GM23338 (cell line): ENCODE measurements around the gene PSMC4. TPM values are rescaled to one million over a fixed set of nuclear protein-coding genes. Genes with fewer than 3 reads are reported as not detected.

ENCODE experiments used
- ATAC-seq: fragments of 200-7000 bp; cut with Tn5 transposase; 3 replicates; pipeline ENCODE4 v1.9.1; 2020
- DNase-seq: peaks from one replicate; pipeline ENCODE4 v3.0.0-alpha.2; 2015; ENCODE audit warnings: low spot score
- H2AFZ ChIP-seq: fragments of 200-600 bp; sonication (generic); 2 replicates; pipeline ENCODE4 v1.8.0; 2016; ENCODE audit warnings: antibody characterized with exemption, mild to moderate bottlenecking, moderate library complexity
- H3F3A ChIP-seq: fragments of 200-600 bp; sonication (generic); replicated peaks from 2 replicates; pipeline ENCODE4 v1.8.0; 2017; ENCODE audit warnings: antibody characterized with exemption, mixed run types, low read depth
- H3K27ac ChIP-seq: fragments of 200-600 bp; sonication (generic); 2 replicates; pipeline ENCODE4 v1.6.1; 2016; ENCODE audit warnings: low read depth
- H3K27me3 ChIP-seq: fragments of 200-600 bp; sonication (generic); 2 replicates; pipeline ENCODE4 v1.8.0; 2016; ENCODE audit warnings: mild to moderate bottlenecking, mixed run types, moderate library complexity; ENCODE audit not compliant: insufficient read depth
- H3K36me3 ChIP-seq: fragments of 200-600 bp; sonication (generic); 2 replicates; pipeline ENCODE4 v1.8.0; 2016; ENCODE audit warnings: mild to moderate bottlenecking; ENCODE audit not compliant: insufficient read depth
- H3K4me1 ChIP-seq: fragments of 200-600 bp; sonication (generic); 2 replicates; pipeline ENCODE4 v1.8.0; 2016; ENCODE audit warnings: mild to moderate bottlenecking, moderate library complexity; ENCODE audit not compliant: insufficient read depth
- H3K4me2 ChIP-seq: fragments of 200-600 bp; sonication (generic); 2 replicates; pipeline ENCODE4 v1.7.1; 2017; ENCODE audit warnings: mixed run types
- H3K4me3 ChIP-seq: fragments of 200-600 bp; sonication (generic); 2 replicates; pipeline ENCODE4 v1.6.1; 2016; ENCODE audit warnings: mixed run types
- H3K79me2 ChIP-seq: fragments of 200-600 bp; sonication (generic); replicated peaks from 2 replicates; pipeline ENCODE4 v1.8.0; 2017; ENCODE audit warnings: mild to moderate bottlenecking; ENCODE audit not compliant: insufficient read depth
- H3K9me2 ChIP-seq: fragments of 200-600 bp; sonication (generic); 2 replicates; pipeline ENCODE4 v1.8.0; 2017; ENCODE audit not compliant: insufficient read depth
- H4K20me1 ChIP-seq: fragments of 200-600 bp; sonication (generic); replicated peaks from 2 replicates; pipeline ENCODE4 v1.8.0; 2017; ENCODE audit warnings: mild to moderate bottlenecking; ENCODE audit not compliant: insufficient read depth
- H3K27ac Mint-ChIP-seq: 2 replicates; pipeline ENCODE4 v1.8.0; 2020; ENCODE audit warnings: inconsistent platforms, mild to moderate bottlenecking, moderate library complexity, mixed read lengths
- H3K27me3 Mint-ChIP-seq: 3 replicates; pipeline ENCODE4 v1.8.0; 2022; ENCODE audit warnings: low read depth, mild to moderate bottlenecking, moderate library complexity, mixed read lengths, inconsistent platforms; ENCODE audit not compliant: insufficient read depth, poor library complexity
- H3K36me3 Mint-ChIP-seq: 3 replicates; pipeline ENCODE4 v1.8.0; 2021; ENCODE audit warnings: low read depth, mild to moderate bottlenecking, inconsistent platforms, moderate library complexity, mixed read lengths
- H3K4me1 Mint-ChIP-seq: 3 replicates; pipeline ENCODE4 v1.8.0; 2020; ENCODE audit warnings: mild to moderate bottlenecking, inconsistent platforms, mixed read lengths
- H3K4me3 Mint-ChIP-seq: 3 replicates; pipeline ENCODE4 v1.8.0; 2021; ENCODE audit warnings: moderate library complexity, mild to moderate bottlenecking, inconsistent platforms, mixed read lengths
- H3K9me3 Mint-ChIP-seq: 3 replicates; pipeline ENCODE4 v1.8.0; 2020; ENCODE audit warnings: moderate library complexity, mild to moderate bottlenecking, inconsistent platforms, mixed read lengths
- CREB1 ChIP-seq: fragments of 250-450 bp; sonication (Bioruptor Pico); IDR thresholded peaks from 2 replicates; pipeline ENCODE4 v1.5.0; 2020; ENCODE audit warnings: low read depth, mild to moderate bottlenecking, moderate library complexity
- EZH2 ChIP-seq: fragments of 200-600 bp; sonication (generic); IDR thresholded peaks from one replicate; pipeline ENCODE4 v1.8.0; 2017; ENCODE audit warnings: antibody characterized with exemption, mild to moderate bottlenecking, low read depth; ENCODE audit not compliant: unreplicated experiment
- EZH2phosphoT487 ChIP-seq: fragments of 200-600 bp; sonication (generic); IDR thresholded peaks from one replicate; pipeline ENCODE4 v1.8.1; 2018; ENCODE audit warnings: antibody characterized with exemption; ENCODE audit not compliant: unreplicated experiment
- NANOG ChIP-seq: IDR thresholded peaks from 2 replicates; pipeline ENCODE4 v1.6.1; 2016; ENCODE audit warnings: antibody characterized with exemption, borderline replicate concordance
- STAT1 ChIP-seq: IDR thresholded peaks from one replicate; pipeline ENCODE4 v1.6.1; 2016; ENCODE audit warnings: antibody characterized with exemption; ENCODE audit not compliant: unreplicated experiment
- polyA plus RNA-seq: library from polyadenylated mRNA; unstranded; fragments of >200 nt; fragmentation: Nextera tagmentation; extraction: Ambion mirVana; gene quantifications from 2 replicates; pipeline ENCODE4 v1.2.1, GENCODE V29; 2016
- total RNA-seq: library from RNA; depleted of rRNA; stranded (reverse); fragments of >200 nt; shearing (Covaris generic); gene quantifications from 2 replicates; pipeline ENCODE4 v1.2.3, GENCODE V29; 2014
- TF ChIP-seq, protein P1 (sequence below), 2 experiments: fragments of 200-600 bp in 1 of 2; sonication (generic) in 1 of 2; conservative IDR thresholded peaks; 2 replicates each; pipeline versions ENCODE4 v1.5.1 to v1.6.1; 2016 to 2017; ENCODE audit warnings: antibody characterized with exemption in 2 of 2, low read depth in 2 of 2, mild to moderate bottlenecking in 2 of 2, moderate library complexity in 1 of 2
- TF ChIP-seq, protein P2 (sequence below): IDR thresholded peaks from 2 replicates; pipeline ENCODE4 v1.6.1; 2016; ENCODE audit warnings: antibody characterized with exemption

PSMC4 gene
- total and polyA plus RNA-seq, 2 experiments from 2014 or later: 135 to 147 TPM

DNA sequence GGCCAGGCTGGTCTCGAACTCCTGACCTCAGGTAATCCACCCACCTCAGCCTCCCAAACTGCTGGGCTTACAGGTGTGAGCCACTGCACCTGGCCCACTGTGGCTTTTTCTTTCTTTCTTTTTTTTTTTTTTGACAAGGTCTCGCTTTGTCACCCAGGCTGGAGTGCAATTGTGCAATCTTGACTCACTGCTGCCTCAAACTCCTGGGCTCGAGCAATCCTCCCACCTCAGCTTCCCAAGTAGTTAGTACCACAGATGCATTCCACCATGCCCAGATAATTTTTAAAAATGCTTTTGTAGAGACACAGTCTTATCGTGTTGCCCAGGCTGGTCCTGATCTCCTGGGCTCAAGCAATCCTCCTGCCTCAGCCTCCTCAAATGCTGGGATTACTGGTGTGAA, 24.4 kb upstream of the PSMC4 start:
- TF ChIP-seq NANOG: no peak
- no peak for TF ChIP-seq EZH2phosphoT487
- no peak for TF ChIP-seq CREB1 (CRISPR knock-in tag)
- no peak for TF ChIP-seq STAT1
- TF ChIP-seq, protein P1, sequence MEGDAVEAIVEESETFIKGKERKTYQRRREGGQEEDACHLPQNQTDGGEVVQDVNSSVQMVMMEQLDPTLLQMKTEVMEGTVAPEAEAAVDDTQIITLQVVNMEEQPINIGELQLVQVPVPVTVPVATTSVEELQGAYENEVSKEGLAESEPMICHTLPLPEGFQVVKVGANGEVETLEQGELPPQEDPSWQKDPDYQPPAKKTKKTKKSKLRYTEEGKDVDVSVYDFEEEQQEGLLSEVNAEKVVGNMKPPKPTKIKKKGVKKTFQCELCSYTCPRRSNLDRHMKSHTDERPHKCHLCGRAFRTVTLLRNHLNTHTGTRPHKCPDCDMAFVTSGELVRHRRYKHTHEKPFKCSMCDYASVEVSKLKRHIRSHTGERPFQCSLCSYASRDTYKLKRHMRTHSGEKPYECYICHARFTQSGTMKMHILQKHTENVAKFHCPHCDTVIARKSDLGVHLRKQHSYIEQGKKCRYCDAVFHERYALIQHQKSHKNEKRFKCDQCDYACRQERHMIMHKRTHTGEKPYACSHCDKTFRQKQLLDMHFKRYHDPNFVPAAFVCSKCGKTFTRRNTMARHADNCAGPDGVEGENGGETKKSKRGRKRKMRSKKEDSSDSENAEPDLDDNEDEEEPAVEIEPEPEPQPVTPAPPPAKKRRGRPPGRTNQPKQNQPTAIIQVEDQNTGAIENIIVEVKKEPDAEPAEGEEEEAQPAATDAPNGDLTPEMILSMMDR (conservative IDR thresholded peaks at IDR 0.05; ENCODE audit: low read depth in 2 of 2): no peak
- TF ChIP-seq EZH2: no peak

DNA sequence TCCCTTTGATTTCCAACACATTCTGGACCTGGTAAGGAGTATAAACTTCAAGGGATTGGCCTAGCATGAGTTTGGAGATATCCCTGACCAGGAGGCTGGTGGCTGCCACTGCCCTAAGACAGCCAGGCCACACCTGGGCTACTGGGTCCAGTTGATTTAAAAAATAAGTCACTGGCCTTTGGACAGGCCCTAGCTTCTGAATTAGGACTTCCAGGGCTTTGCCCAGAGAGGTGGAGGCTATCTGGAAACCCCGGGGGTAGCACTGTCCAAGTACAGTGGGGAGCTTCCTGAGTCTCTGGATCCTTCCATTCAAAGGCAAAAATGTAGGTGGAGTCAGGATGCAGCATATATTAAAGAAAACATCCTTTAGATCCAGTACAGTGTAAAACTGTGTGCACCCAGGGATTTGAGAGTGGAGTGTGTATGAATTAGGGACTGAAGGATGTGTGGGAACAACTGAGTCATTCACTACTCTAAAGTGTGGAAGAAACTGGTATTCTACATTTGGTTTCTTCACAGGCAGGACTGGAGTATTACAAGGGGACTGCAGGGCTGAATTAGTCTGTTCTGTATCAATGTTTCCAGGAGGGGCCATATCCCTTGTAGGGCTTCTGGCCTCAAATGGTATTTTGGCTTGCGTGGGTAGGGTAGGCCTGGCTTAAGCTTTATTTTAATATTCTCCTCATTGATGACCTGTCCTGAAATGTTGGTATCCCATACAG, 21.8 kb upstream of the PSMC4 start:
- Histone ChIP-seq H3K79me2 (no peaks in the 10 kb centered on the region), H3K36me3 (no peaks in the 10 kb centered on the region), H3K27me3 (no peaks in the 10 kb centered on the region), H3K4me3 (no peak overlapping the region), H3K4me2 (no peak overlapping the region), H3K9me2 (no peaks in the 10 kb centered on the region), H3K27ac (no peak overlapping the region), H3F3A (no peaks in the 10 kb centered on the region), H3K4me1 (no peaks in the 10 kb centered on the region), H2AFZ (no peak overlapping the region), H4K20me1 (no peaks in the 10 kb centered on the region)
- TF ChIP-seq, protein P2, sequence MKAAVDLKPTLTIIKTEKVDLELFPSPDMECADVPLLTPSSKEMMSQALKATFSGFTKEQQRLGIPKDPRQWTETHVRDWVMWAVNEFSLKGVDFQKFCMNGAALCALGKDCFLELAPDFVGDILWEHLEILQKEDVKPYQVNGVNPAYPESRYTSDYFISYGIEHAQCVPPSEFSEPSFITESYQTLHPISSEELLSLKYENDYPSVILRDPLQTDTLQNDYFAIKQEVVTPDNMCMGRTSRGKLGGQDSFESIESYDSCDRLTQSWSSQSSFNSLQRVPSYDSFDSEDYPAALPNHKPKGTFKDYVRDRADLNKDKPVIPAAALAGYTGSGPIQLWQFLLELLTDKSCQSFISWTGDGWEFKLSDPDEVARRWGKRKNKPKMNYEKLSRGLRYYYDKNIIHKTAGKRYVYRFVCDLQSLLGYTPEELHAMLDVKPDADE: no peak
- Mint-ChIP-seq H3K9me3 (no peaks in the 10 kb centered on the region; the same call in 1 of the 3 replicates), H3K4me1 (no peaks in the 10 kb centered on the region), H3K36me3 (no peaks in the 10 kb centered on the region), H3K27me3 (peaks cover 5% of the 10 kb centered on the region), H3K27ac (no peak overlapping the region), H3K4me3 (no peak overlapping the region)
- ATAC-seq (no peak), DNase-seq (no peak)

More for the DNA sequence above, 24.4 kb upstream of the PSMC4 start:
- Histone ChIP-seq H4K20me1 (no peaks in the 10 kb centered on the region), H2AFZ (no peak overlapping the region), H3K27ac (no peak overlapping the region), H3K4me1 (no peaks in the 10 kb centered on the region), H3K4me2 (no peak overlapping the region), H3K79me2 (no peaks in the 10 kb centered on the region), H3K36me3 (no peaks in the 10 kb centered on the region), H3K27me3 (no peaks in the 10 kb centered on the region), H3K9me2 (no peaks in the 10 kb centered on the region), H3K4me3 (no peak overlapping the region), H3F3A (no peaks in the 10 kb centered on the region)
- no peak for ATAC-seq
- no peaks in the 10 kb centered on the region for H3K36me3 Mint-ChIP-seq
- H3K4me3 Mint-ChIP-seq: no peak overlapping the region
- H3K9me3 Mint-ChIP-seq: no peaks in the 10 kb centered on the region; the same call in 1 of the 3 replicates
- DNase-seq: no peak
- H3K27ac Mint-ChIP-seq: no peak overlapping the region
- H3K27me3 Mint-ChIP-seq: peaks cover 2% of the 10 kb centered on the region
- H3K4me1 Mint-ChIP-seq: peaks cover 12% of the 10 kb centered on the region
